Ureter (tissue), 1 donor: Measurements from ENCODE around the gene CSKMT. TPM values are rescaled to one million over a fixed set of nuclear protein-coding genes. Genes with fewer than 3 reads are reported as not detected.
"Not testable (repeated sequence)": the region's sequence is repeated elsewhere in the genome, so short reads cannot be mapped to it uniquely, and the experiment has no call there.

ENCODE experiments used
- DNase-seq: peaks from one replicate; pipeline ENCODE4 v3.0.0-alpha.2; 2020; ENCODE audit warnings: low spot score
- total RNA-seq: library from RNA; stranded (reverse); gene quantifications from one replicate; pipeline ENCODE4 v1.2.4, GENCODE V29; 2023
- donor health status: DM: yes; HTN: yes; CAD: no.

The CSKMT gene
- 20.7 TPM for total RNA-seq

GRCh38 chr11:62665075-62665598 lies at the start of gene CSKMT, which contains the start of gene C11orf98:
CSKMT (plus strand) TSS chr11:62665312; CDS start chr11:62665880, 568 bp downstream.
C11orf98 (minus strand) TSS chr11:62665210; CDS start chr11:62665169, 41 bp downstream.
- DNase-seq, result peak; percentile 98

GRCh38 chr11:62615521-62615920 lies 49.6 kb upstream of the CSKMT start:
- no peak for DNase-seq

- DNase-seq, result not testable (repeated sequence)
These were observed 48.2 kb upstream of the CSKMT start for GRCh38 chr11:62616957-62617356.

- no peak for DNase-seq
These were observed 44.0 kb upstream of the CSKMT start for GRCh38 chr11:62621027-62621566.

GRCh38 chr11:62621567-62622470 lies 43.3 kb upstream of the CSKMT start, which contains the start of gene B3GAT3:
B3GAT3 (minus strand) TSS chr11:62621986; CDS start chr11:62621947, 39 bp downstream.
- peak; percentile 99 for DNase-seq

- no peak for DNase-seq
These were observed 42.5 kb upstream of the CSKMT start for GRCh38 chr11:62622476-62623089.

- no peak for DNase-seq
These were observed 37.4 kb upstream of the CSKMT start for GRCh38 chr11:62627713-62628112.

GRCh38 chr11:62632492-62632891 lies 32.6 kb upstream of the CSKMT start:
- no peak for DNase-seq

GRCh38 chr11:62644220-62644619 lies 20.9 kb upstream of the CSKMT start:
- DNase-seq, result no peak

- no peak for DNase-seq
These were observed 19.5 kb upstream of the CSKMT start for GRCh38 chr11:62645671-62645945.

GRCh38 chr11:62645946-62646824 lies 18.9 kb upstream of the CSKMT start, which contains the start of gene GANAB:
GANAB (minus strand) TSS chr11:62646613; CDS start chr11:62646599, 14 bp downstream.
- DNase-seq, result peak; percentile 100

GRCh38 chr11:62646825-62647608 lies 18.1 kb upstream of the CSKMT start:
- peak; percentile 52 for DNase-seq

- DNase-seq, result no peak
These were observed 17.5 kb upstream of the CSKMT start for GRCh38 chr11:62647609-62648005.

- no peak for DNase-seq
These were observed 16.7 kb upstream of the CSKMT start for GRCh38 chr11:62648185-62648966.

GRCh38 chr11:62648967-62649364 lies 16.1 kb upstream of the CSKMT start:
- DNase-seq, result no peak

- DNase-seq, result no peak
These were observed 15.6 kb upstream of the CSKMT start for GRCh38 chr11:62649486-62649885.

- DNase-seq, result not testable (repeated sequence)
These were observed 14.8 kb upstream of the CSKMT start for GRCh38 chr11:62650283-62650682.

- no peak for DNase-seq
These were observed 12.7 kb upstream of the CSKMT start for GRCh38 chr11:62652161-62653006.

GRCh38 chr11:62654297-62654696 lies 10.8 kb upstream of the CSKMT start:
- no peak for DNase-seq
